H4 (cell line): ENCODE results near the gene SCYGR3. TPM values are rescaled to one million over a fixed set of nuclear protein-coding genes. Genes with fewer than 3 reads are reported as not detected.
"Not testable (repeated sequence)": the region's sequence is repeated elsewhere in the genome, so short reads cannot be mapped to it uniquely, and the experiment has no call there.

Source experiments
- DNase-seq: peaks from one replicate; pipeline ENCODE4 v3.0.0-alpha.2; 2015; ENCODE audit warnings: low spot score
- total RNA-seq: library from RNA; depleted of rRNA; stranded (reverse); fragments of >200 nt; shearing (Covaris generic); gene quantifications from 2 replicates; pipeline ENCODE4 v1.2.3, GENCODE V29; 2014

The SCYGR3 gene
- total RNA-seq, 1 experiment from 2014 or later = not detected

GRCh38 chr2:227613272-227613660, 1.4 kb downstream of the SCYGR3 start:
- no peak for DNase-seq

- DNase-seq = no peak
Measured at GRCh38 chr2:227612546-227613271, 1.9 kb downstream of the SCYGR3 start.

GRCh38 chr2:227610123-227610522, 4.5 kb downstream of the SCYGR3 start:
- DNase-seq = no peak

GRCh38 chr2:227608561-227609338, 5.9 kb downstream of the SCYGR3 start:
- no peak for DNase-seq

DNA sequence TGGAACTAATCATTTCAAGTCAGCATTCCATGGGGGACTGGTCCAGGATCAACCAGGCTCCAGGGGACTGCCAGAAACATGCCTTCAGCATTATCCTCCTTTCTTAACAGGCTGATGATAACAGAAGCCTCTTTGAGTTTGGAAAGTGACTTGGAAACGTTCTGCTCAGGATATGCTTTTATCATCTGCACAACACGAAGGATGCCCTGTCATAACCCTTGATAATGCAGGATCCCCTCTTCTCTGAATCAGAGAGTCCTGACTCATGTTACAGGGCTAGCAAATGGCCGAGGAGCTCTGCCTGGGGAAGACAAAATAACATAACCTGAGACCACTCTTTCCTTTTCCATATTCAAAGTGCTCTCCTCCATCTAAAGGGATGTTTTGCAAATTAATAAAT, 6.7 kb downstream of the SCYGR3 start:
- DNase-seq = no peak

GRCh38 chr2:227606476-227606875, 8.2 kb downstream of the SCYGR3 start:
- DNase-seq = no peak

DNA sequence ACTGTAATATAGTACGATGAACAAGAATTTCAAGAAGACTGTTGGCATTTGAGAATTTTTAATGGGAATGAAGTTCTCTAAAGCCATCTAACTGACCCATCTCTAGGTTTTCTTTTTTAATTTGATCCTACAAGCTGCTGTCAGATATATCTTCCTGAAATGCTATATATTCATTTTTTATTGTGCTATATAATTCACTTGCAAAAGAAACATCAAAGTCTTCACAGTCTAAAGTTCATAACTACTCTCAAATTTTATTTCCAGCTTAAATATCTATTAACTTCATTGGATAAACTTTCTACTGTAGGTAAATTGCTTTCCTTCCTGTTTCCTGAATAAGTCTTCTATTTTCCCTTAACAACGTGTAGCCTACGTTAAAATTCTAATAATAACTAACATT, 12.3 kb downstream of the SCYGR3 start:
- no peak for DNase-seq

DNA sequence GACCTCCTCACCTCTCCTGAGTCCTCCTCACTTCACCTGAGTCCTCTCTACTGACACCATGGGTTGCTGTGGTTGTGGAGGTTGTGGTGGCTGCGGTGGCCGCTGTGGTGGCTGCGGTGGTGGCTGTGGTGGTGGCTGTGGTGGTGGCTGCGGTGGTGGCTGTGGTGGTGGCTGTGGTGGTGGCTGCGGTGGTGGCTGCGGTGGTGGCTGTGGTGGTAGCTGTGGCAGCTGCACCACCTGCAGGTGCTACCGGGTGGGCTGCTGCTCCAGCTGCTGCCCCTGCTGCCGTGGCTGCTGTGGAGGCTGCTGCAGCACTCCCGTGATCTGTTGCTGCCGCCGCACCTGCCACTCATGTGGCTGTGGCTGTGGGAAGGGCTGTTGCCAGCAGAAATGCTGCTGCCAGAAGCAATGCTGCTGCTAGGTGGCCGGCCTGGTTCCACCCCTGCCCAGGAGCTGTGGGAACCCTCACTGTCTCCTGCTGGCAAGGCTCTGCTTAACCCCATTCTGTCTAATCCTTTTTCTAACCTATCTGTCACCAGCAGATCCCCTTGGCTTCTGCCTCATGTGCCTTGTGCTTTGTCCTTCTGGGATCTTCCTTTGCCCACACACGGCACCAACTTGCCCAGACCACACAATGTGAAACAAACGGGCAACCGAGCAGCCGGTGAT, 15.7 kb downstream of the SCYGR3 start, which contains the start of gene SCYGR2:
TSS of gene SCYGR2 (plus strand) at position 59 of the 669 bp plus-strand sequence. CDS start at position 59, 0 bp downstream.
- DNase-seq = not testable (repeated sequence)

DNA sequence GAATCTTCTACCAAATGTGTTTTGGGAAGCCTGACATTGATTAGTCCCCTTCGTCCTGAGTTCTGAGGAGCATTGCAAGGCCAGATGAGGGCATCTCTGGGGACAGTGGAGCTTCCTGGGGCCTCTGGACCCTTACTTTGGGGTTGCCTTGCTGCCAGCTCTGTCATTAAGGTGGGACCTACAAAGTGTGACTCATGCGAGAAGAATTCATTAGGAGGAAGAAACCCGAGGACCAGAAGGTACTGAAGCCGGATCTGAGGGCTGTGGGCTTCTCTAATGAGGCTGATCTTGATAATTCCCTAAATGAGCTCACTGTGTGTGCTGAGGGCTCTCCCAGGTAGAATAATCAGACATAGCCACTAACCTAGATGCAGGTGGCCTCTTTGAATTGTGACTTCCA, 16.6 kb downstream of the SCYGR3 start:
- peak; percentile 27 for DNase-seq

DNA sequence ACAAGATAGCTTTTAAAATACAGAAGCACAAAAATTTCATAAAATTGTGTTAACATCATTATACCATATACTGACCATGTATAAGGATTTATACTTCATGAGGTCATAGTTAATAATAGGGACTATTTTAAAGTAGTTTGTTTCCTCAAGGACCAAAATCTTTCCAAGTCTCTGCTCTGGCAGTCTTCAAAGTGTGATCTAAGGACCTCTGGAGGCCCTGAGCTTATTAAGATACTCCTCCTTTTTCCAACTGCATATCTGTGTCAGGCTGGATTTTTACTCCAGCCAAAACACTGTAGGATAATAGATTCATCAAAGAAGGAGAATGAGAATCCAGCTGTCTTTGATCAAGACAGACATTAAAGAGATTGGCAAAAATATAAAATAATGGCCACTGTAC, 17.6 kb downstream of the SCYGR3 start:
- DNase-seq = no peak

GRCh38 chr2:227595797-227596196, 18.8 kb downstream of the SCYGR3 start:
- no peak for DNase-seq

- no peak for DNase-seq
Measured at GRCh38 chr2:227592694-227593387, 21.8 kb downstream of the SCYGR3 start.

DNA sequence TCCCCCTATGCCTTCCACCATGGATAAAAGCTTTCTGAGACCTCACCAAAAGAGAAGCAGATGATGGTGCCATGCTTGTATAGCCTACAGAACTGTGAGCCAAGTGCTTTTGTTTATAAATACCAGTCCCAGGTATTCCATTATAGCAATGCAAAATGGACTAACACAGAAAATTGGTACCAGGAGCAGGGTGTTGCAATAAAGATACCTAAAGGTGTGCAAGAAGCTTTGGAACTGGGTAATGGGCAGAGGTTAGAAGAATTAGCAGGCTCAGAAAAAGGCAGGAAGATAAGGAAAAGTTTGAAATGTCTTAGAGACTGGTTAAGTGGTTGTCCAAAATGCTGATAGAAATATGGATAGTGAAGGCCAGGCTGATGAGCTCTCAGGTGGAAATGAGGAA, 32.3 kb downstream of the SCYGR3 start:
- DNase-seq = no peak

GRCh38 chr2:227579791-227580190, 34.8 kb downstream of the SCYGR3 start:
- DNase-seq = no peak

DNA sequence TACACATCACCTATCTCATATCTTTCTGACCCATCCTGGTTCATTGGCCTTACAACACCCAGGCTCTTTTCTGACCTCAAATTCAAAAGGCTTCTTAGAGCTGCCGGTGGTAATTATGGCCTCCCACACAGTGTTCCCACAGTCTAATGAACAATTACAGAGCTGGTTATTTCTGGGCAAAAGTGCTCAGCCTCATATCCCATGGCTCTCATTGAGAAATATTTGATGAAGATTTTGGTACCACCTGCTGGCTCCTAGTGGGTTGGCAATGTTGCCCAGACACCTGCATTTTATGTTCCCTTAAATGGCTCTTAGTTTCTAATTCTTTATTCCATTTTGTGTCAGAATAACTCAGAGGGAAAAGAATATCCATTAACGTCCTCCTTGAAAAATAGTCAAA, 36.0 kb downstream of the SCYGR3 start:
- no peak for DNase-seq

DNA sequence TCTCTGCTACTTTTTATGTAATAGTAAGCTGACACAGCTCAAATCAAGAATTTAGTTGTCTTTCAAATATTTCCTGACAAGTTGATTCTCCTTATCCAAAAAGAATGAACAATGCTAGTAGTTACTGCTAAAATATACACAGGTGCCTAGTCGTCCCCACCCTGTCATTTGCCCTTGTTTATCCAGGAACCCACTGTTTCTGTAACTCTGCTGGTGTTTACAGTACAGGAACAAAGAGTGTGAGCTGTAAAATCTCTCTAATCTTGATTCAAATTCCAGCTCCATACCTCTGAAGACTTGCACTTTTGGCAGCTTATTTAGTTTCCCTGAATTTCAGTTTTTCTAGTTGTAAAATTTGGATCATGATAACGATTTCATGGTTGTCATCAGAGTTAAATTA, 37.1 kb downstream of the SCYGR3 start:
- no peak for DNase-seq

DNA sequence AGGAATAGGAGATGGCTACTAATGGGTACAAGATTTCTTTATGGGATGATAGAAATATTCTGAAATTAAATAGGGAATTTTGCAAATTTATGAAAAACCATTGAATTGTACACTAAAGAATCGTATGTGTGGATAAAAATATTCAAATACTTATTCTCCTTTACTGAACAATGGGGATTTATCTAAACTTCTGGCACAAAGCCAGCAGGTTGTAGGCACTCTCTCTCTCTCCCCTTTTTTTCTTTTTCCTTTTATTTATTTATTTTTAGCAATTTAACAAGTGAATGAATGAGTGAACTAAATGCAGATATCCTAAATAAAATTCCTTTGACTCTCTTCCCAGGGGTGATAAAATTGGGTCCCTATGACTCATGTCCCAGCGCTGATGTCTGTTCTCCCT, 37.8 kb downstream of the SCYGR3 start:
- no peak for DNase-seq

DNA sequence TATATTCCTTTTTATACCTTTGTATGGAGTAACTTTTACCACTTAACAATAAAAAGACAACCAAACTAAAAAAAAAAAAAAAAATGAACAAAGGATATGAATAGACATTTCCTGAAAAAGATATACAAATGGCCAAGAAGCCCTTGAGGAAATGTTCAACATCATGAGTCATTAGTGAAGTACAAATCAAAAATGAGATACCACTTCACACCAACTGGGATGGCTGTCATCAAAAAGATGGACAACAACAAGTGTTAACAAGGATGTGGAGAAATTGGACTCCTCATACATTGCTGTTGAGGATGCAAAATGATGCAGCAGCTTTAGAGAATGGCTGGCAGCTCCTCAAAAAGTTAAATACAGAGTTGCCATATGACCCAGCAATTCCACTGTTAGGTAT, 38.5 kb downstream of the SCYGR3 start:
- DNase-seq = no peak

- DNase-seq = no peak
Measured at GRCh38 chr2:227570615-227571014, 44.0 kb downstream of the SCYGR3 start.

DNA sequence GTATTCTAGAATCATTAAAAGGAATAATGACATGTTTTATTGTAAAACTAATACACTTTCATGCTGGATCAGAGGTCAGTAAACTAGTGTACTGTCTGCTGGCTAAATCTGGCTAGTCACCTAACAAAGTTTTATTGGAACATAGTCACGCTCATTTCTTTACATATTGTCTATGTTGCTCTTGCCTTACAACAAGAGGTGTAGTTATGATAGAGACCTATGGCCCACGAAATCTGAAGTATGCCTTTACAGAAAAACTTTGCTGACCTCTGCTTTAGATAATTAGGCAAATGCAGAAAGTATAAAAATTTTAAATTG, 45.8 kb downstream of the SCYGR3 start:
- no peak for DNase-seq

DNA sequence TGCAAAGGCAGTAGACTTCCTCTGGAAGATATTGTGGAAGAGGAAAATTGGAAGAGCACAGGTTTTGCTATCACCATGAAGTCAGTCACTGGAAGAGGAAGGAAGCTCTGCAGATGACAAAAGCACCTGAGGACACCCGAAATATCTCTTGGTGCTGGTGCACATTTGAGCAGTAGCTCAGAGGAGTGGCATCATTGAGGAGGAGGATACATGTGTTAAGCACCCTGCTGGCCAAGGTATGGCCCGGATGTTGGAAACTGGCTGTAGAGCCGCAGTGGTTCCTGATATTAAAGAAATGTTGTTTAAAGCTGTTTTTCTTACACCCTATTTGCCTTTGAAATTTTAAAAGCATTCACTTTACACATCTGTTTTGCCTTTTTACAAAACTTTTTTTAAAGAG, 48.6 kb downstream of the SCYGR3 start:
- DNase-seq = no peak

GRCh38 chr2:227565080-227565479, 49.6 kb downstream of the SCYGR3 start:
- no peak for DNase-seq
